Measurements from ENCODE around the gene SLC41A3. TPM values are rescaled to one million over a fixed set of nuclear protein-coding genes. Genes with fewer than 3 reads are reported as not detected.
"Not testable (repeated sequence)": the region's sequence is repeated elsewhere in the genome, so short reads cannot be mapped to it uniquely, and the experiment has no call there.

Gene SLC41A3
- total and polyA plus RNA-seq, 4 donors = 32.6 to 71.4 (median 66.8) TPM

DNA sequence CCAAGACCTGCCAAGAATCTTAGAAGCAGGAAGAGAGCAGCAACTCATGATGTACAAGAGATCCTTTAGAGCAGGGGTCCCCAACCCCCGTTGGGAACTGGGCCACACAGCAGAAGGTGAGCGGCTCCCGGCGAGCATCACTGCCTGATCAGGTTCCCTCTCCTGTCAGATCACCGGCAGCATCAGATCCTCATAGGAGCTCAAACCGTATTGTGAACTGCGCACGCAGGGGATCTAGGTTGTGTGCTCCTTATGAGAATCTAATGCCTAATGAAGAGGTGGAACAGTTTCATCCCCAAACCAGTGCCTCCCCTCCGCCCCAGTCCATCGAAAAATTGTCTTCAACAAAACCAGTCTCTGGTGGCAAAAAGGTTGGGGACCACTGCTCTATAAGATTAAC lies 13.8 kb downstream of the SLC41A3 start:
- intact Hi-C loops (cut with DNase I) = no loop called here
- 85 to 86% methylated on average over 10 of the region's 10 CpGs for WGBS, 2 donors
- peaks cover 0 to 2% of the 10 kb centered on the region in 2 donors for H3K36me3 ChIP-seq (ENCODE audit: control insufficient read depth in 1 of 2, insufficient read depth in 2 of 2, low read length in 1 of 2)

DNA sequence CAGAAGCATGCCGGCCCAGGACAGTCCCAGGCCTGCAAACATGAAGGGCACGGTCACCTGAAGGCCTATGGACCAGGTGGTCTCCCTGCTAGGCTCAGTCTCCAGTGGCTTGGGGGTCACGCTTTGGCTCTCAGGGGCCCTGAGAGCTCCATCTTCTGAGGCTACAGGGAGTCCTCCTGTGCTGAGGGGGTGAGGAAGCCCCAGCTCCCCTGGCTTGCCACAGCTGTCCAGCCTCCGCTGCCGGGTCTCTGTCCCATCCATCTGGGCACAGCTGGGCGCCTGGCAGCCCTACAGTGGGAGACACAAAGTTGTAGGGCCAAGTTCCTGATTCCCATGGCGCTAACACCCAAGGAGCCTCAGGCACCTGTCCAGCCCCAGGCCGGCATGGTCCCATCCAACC lies 16.0 kb downstream of the SLC41A3 start:
- DNase-seq (no peak), ATAC-seq (ENCODE audit: low FRiP score) (no peak)
- WGBS, 2 donors = 94 to 96% methylated on average over 8 of the region's 8 CpGs
- Histone ChIP-seq H3K4me1 (ENCODE audit: control insufficient read depth in 1 of 2, insufficient read depth in 2 of 2, low read length in 2 of 2) (no peaks in the 10 kb centered on the region), H3K27me3 (ENCODE audit: control insufficient read depth in 1 of 2, insufficient read depth in 2 of 2, low read length in 1 of 2) (no peaks in the 10 kb centered on the region), H3K27ac (ENCODE audit: low read depth in 1 of 2, low read length in 2 of 2) (no peak overlapping the region), H3K4me3 (ENCODE audit: low read length in 2 of 2) (no peak overlapping the region), H3K9me3 (ENCODE audit: control insufficient read depth, low read length) (no peaks in the 10 kb centered on the region), H3K36me3 (ENCODE audit: control insufficient read depth in 1 of 2, insufficient read depth in 2 of 2, low read length in 1 of 2) (peaks cover 0 to 2% of the 10 kb centered on the region in 2 donors)
- intact Hi-C loops (cut with DNase I) = no loop called here

More for the DNA sequence above, 13.8 kb downstream of the SLC41A3 start:
- H3K4me3 ChIP-seq (ENCODE audit: low read length in 2 of 2) = no peak overlapping the region
- no peaks in the 10 kb centered on the region for H3K27me3 ChIP-seq (ENCODE audit: control insufficient read depth in 1 of 2, insufficient read depth in 2 of 2, low read length in 1 of 2)
- no peak for DNase-seq
- no peak overlapping the region for H3K27ac ChIP-seq (ENCODE audit: low read depth in 1 of 2, low read length in 2 of 2)
- H3K4me1 ChIP-seq (ENCODE audit: control insufficient read depth in 1 of 2, insufficient read depth in 2 of 2, low read length in 2 of 2) = no peaks in the 10 kb centered on the region
- no peak for ATAC-seq (ENCODE audit: low FRiP score)
- H3K9me3 ChIP-seq (ENCODE audit: control insufficient read depth, low read length) = no peaks in the 10 kb centered on the region

DNA sequence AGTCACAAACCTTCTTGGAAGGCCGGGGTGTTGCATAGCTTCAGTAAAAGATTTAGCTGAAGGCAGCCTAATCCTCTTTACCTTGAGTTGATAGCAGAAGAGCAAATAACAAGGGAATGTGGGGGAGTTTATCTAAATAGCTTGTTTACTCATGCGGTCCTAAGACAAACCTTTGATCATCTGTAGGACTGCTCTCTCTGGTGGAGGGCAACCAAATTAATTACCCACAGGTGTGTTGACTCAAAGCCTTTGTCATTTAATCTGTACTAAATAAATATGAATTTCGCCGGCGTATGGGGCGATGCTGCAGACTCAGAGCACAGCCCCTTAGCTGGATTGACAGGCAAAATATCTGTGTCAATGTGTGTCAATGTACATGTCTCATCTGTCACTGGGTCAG lies 17.2 kb downstream of the SLC41A3 start:
- ATAC-seq (ENCODE audit: low FRiP score); H3K4me1 ChIP-seq (ENCODE audit: control insufficient read depth in 1 of 2, insufficient read depth in 2 of 2, low read length in 2 of 2); intact Hi-C loops (cut with DNase I); H3K36me3 ChIP-seq (ENCODE audit: control insufficient read depth in 1 of 2, insufficient read depth in 2 of 2, low read length in 1 of 2); H3K4me3 ChIP-seq (ENCODE audit: low read length in 2 of 2); H3K9me3 ChIP-seq (ENCODE audit: control insufficient read depth, low read length); H3K27ac ChIP-seq (ENCODE audit: low read depth in 1 of 2, low read length in 2 of 2); DNase-seq; H3K27me3 ChIP-seq (ENCODE audit: control insufficient read depth in 1 of 2, insufficient read depth in 2 of 2, low read length in 1 of 2): not testable (repeated sequence)
- 93 to 94% methylated on average over 6 of the region's 6 CpGs for whole genome bisulfite sequencing, 2 donors

DNA sequence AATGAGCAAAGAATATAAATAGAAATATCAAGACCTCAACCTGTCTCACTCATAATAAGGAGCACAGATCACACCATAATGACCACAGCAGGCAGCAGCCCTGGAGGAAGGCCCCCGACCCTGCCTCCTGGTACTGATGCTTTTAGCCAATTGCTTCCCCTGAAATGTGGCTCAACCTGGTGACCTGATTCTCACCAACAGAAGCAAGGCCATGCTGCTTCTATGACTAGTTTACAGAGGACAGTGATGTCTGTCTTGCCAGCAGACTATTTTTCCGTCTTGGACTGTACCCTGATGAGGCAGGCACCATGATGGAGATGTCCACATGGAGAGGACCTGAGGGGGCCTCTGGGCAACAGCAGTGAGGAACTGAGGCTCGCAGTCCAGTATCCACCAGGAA lies 18.0 kb downstream of the SLC41A3 start:
- Histone ChIP-seq H3K27me3 (ENCODE audit: control insufficient read depth in 1 of 2, insufficient read depth in 2 of 2, low read length in 1 of 2) (no peaks in the 10 kb centered on the region), H3K9me3 (ENCODE audit: control insufficient read depth, low read length) (no peaks in the 10 kb centered on the region), H3K4me1 (ENCODE audit: control insufficient read depth in 1 of 2, insufficient read depth in 2 of 2, low read length in 2 of 2) (no peaks in the 10 kb centered on the region), H3K36me3 (ENCODE audit: control insufficient read depth in 1 of 2, insufficient read depth in 2 of 2, low read length in 1 of 2) (no peaks in the 10 kb centered on the region), H3K4me3 (ENCODE audit: low read length in 2 of 2) (no peak overlapping the region), H3K27ac (ENCODE audit: low read depth in 1 of 2, low read length in 2 of 2) (no peak overlapping the region)
- ATAC-seq (ENCODE audit: low FRiP score) (no peak), DNase-seq (no peak)
- intact Hi-C loops (cut with DNase I) = no loop called here
- WGBS, 2 donors = 90 to 92% methylated on average over 3 of the region's 3 CpGs

DNA sequence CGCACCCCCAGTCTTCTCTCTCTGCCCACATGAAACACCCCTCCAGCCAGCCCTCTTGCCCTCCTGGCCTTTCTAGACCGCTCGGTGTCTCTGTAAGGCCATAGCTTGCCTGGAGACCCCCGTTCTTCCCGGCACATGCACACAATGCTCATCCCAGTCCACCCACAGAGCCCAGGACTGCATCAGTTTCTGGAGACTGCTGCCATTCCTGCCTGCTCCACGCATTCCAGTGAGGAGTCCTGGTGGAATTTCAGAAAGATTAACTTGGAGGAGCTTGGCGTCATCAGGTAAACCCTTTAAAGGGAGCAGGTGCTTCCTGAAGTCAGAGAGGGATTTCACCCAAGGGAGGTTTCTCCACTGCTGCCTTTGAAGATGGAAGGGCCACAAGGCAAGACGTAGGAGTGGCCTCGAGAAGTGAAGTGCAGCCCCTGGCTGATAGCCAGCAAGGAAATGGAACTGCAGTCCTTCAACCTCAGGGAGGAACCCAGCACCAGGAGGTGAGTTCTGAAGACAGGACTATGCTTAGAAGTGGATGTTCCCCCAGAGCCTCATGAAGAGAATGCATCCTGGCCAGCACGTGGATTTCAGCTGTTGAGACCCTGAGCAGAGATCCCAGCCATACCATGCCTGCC lies 19.2 kb downstream of the SLC41A3 start:
- Histone ChIP-seq H3K27me3 (ENCODE audit: control insufficient read depth in 1 of 2, insufficient read depth in 2 of 2, low read length in 1 of 2) (no peaks in the 10 kb centered on the region), H3K9me3 (ENCODE audit: control insufficient read depth, low read length) (no peaks in the 10 kb centered on the region), H3K36me3 (ENCODE audit: control insufficient read depth in 1 of 2, insufficient read depth in 2 of 2, low read length in 1 of 2) (no peaks in the 10 kb centered on the region), H3K4me1 (ENCODE audit: control insufficient read depth in 1 of 2, insufficient read depth in 2 of 2, low read length in 2 of 2) (no peaks in the 10 kb centered on the region), H3K27ac (ENCODE audit: low read depth in 1 of 2, low read length in 2 of 2) (no peak overlapping the region), H3K4me3 (ENCODE audit: low read length in 2 of 2) (no peak overlapping the region)
- 70 to 89% methylated on average over 10 of the region's 10 CpGs for WGBS, 2 donors
- ATAC-seq (ENCODE audit: low FRiP score) (no peak), DNase-seq (no peak)
- intact Hi-C loops (cut with DNase I) = no loop called here

DNA sequence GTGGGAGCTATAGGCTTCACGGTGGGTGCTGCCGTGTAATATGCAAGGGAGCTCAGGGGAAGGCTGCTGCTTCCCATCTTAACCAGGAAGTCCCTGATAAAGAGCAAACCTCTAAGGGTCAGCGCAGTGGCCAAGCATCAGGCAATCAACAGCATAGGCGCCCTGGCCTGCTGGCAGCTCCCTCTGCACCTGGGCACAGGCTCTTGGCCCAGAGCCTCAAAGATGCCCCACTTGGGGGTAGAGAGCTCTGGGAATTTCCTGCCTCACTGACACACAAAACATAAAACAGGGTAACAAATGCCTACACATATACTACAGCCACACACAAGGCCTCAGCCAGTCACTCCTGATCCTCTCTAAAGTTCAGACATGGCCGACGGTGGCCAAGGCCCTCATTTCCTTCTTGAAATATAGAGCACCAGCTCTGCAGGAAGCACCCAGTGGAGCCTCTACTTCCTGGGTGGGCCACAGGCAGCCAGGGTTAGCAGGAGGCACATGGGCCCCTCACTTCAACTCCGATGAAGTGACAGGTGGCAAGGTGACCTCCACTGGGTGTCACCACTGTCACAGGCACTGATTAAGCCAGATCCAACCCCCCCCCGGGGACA lies 20.5 kb downstream of the SLC41A3 start:
- no peaks in the 10 kb centered on the region for H3K36me3 ChIP-seq (ENCODE audit: control insufficient read depth in 1 of 2, insufficient read depth in 2 of 2, low read length in 1 of 2)
- H3K9me3 ChIP-seq (ENCODE audit: control insufficient read depth, low read length) = no peaks in the 10 kb centered on the region
- no peak overlapping the region for H3K4me3 ChIP-seq (ENCODE audit: low read length in 2 of 2)
- H3K27ac ChIP-seq (ENCODE audit: low read depth in 1 of 2, low read length in 2 of 2) = no peak overlapping the region
- ATAC-seq (ENCODE audit: low FRiP score) (no peak), DNase-seq (no peak)
- intact Hi-C loops (cut with DNase I) = no loop called here
- H3K4me1 ChIP-seq (ENCODE audit: control insufficient read depth in 1 of 2, insufficient read depth in 2 of 2, low read length in 2 of 2) = no peaks in the 10 kb centered on the region
- no peaks in the 10 kb centered on the region for H3K27me3 ChIP-seq (ENCODE audit: control insufficient read depth in 1 of 2, insufficient read depth in 2 of 2, low read length in 1 of 2)
- WGBS, 2 donors = 92 to 93% methylated on average over 8 of the region's 8 CpGs

DNA sequence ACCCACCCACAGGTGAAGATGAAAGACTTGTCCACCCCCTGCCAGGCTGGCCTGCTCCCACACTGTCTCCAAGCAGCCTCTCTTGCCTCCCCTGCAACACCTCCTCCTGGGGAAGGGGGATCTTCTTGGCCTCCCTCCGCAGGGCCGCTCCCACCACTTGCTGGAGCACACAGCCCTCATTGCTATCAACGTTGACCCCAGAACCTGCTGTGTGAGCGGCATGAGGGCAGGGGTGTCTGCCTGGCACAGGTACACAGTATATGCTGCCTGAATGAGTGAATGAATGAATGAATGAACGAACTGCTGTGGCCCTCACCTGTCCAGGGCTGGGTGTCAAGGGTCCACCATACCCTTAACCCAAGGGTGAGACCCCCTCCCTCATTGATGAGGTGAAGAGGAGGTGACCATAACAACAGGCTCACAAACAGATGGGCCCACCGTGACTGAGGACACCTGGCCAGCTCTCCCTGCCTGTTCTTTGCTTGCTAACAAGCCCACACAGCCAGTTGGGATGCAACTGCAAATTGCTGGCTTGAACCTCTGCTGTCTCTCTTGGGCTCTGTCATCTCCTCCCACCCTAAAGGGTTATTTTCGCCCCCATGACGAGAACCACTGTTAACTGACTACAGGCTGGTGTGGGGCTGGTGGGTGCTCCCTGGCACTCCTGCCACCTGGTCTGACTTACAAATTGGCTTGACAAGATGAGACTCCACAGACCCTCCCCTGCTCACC lies 22.5 kb downstream of the SLC41A3 start:
- DNase-seq = no peak
- intact Hi-C loops (cut with DNase I) = no loop called here

DNA sequence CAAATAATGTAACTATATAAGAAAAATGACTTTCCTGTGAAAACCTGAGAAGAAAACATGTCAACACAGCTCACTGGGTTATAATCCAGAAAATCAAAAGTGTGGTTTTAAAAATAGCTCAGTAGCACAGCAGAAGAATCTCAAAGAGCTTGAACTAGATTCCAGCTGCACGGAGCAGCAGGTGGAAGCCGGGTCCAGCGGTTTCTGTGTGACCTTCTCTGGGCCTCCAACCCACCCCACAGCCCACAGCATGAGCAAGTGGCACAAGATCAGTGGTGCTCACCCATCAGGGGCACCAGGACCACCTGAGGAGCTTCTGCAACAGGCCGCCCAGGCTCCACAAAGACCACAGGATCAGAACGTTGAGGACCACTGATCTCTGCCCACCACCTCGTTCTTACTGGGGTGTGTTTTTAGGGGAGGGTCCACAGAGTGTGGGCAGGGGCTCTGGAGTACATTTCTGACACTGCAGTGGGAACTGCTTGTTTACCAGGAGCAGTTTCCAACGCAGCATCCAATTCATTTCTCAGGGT lies 23.2 kb downstream of the SLC41A3 start:
- no peak for ATAC-seq (ENCODE audit: low FRiP score)
- no peaks in the 10 kb centered on the region for H3K9me3 ChIP-seq (ENCODE audit: control insufficient read depth, low read length)
- DNase-seq = no peak
- WGBS, 2 donors = 86 to 92% methylated on average over 7 of the region's 7 CpGs
- H3K36me3 ChIP-seq (ENCODE audit: control insufficient read depth in 1 of 2, insufficient read depth in 2 of 2, low read length in 1 of 2) = no peaks in the 10 kb centered on the region
- H3K4me1 ChIP-seq (ENCODE audit: control insufficient read depth in 1 of 2, insufficient read depth in 2 of 2, low read length in 2 of 2) = no peaks in the 10 kb centered on the region
- no peak overlapping the region for H3K27ac ChIP-seq (ENCODE audit: low read depth in 1 of 2, low read length in 2 of 2)
- no peak overlapping the region for H3K4me3 ChIP-seq (ENCODE audit: low read length in 2 of 2)
- no peaks in the 10 kb centered on the region for H3K27me3 ChIP-seq (ENCODE audit: control insufficient read depth in 1 of 2, insufficient read depth in 2 of 2, low read length in 1 of 2)
- intact Hi-C loops (cut with DNase I) = no loop called here

More for the DNA sequence above, 22.5 kb downstream of the SLC41A3 start:
- Histone ChIP-seq H3K4me3 (ENCODE audit: low read length in 2 of 2) (no peak overlapping the region), H3K27ac (ENCODE audit: low read depth in 1 of 2, low read length in 2 of 2) (no peak overlapping the region), H3K27me3 (ENCODE audit: control insufficient read depth in 1 of 2, insufficient read depth in 2 of 2, low read length in 1 of 2) (no peaks in the 10 kb centered on the region), H3K9me3 (ENCODE audit: control insufficient read depth, low read length) (no peaks in the 10 kb centered on the region), H3K36me3 (ENCODE audit: control insufficient read depth in 1 of 2, insufficient read depth in 2 of 2, low read length in 1 of 2) (no peaks in the 10 kb centered on the region), H3K4me1 (ENCODE audit: control insufficient read depth in 1 of 2, insufficient read depth in 2 of 2, low read length in 2 of 2) (no peaks in the 10 kb centered on the region)
- 91 to 93% methylated on average over 8 of the region's 8 CpGs for WGBS, 2 donors
- no peak for ATAC-seq (ENCODE audit: low FRiP score)
